GM18909 (cell line): ENCODE data around the gene ABHD17C.
"Not testable (repeated sequence)": the region's sequence is repeated elsewhere in the genome, so short reads cannot be mapped to it uniquely, and the experiment has no call there.

Experiments
- ATAC-seq: cut with Tn5 transposase; IDR thresholded peaks from one replicate; pipeline ENCODE4 v1.9.1; 2021; ENCODE audit warnings: mild to moderate bottlenecking; ENCODE audit not compliant: unreplicated experiment, poor library complexity

Gene ABHD17C

DNA sequence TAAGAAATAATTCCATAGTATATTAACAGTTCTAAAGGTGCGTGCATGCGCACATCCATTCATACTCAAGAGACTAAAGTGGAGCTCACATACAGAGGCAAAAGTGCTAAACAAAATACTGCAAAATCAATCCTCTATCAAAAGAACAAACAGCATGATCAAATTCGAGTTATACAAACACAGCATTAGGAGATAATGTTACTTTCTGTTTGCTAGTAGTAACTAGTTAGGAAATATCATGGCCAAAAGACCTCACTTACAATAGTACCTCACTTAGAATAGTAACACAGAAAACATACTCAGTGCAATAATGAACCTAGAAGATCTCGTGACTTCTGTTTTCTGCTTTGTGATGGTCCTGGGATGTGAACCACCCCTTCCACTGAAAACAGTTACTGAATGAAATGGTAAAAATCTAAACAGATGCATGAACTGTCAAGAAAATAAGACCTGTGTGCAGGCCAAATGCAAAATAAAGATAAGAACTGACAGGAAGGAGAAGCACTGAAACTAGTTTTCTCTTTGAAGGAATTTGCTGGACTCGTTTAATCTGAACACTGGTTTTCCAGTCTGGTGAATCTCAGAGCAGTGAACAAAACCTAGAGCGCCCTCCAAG, 63.1 kb downstream of the ABHD17C start:
- no peak for ATAC-seq

- ATAC-seq, result no peak
Observed at GRCh38 chr15:80760960-80761359, 65.8 kb downstream of the ABHD17C start.

- ATAC-seq, result no peak
Observed at GRCh38 chr15:80761754-80762153, 66.6 kb downstream of the ABHD17C start.

- not testable (repeated sequence) for ATAC-seq
Observed at GRCh38 chr15:80763235-80763634, 68.1 kb downstream of the ABHD17C start.

- no peak for ATAC-seq
Observed at GRCh38 chr15:80764535-80764934, 69.4 kb downstream of the ABHD17C start.

GRCh38 chr15:80766275-80766674, 71.2 kb downstream of the ABHD17C start:
- no peak for ATAC-seq

DNA sequence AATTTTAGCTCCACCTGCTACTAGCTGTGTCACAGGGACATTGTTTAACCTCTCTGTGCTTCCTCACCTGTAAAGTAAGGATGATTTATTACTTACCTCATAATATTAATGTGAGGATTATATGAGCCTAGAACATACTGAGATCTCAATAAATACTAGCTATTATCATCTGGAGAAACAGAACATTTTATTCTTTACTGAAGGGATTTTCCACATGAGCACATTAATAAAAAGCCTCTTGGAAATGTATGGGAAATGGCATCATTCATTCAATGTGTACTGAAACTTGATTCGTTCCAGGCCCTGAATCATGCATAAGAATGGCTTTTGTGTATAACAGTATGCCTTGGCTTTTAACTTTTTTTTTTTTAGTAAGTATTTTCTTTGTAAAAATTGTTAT, 73.0 kb downstream of the ABHD17C start:
- ATAC-seq, result no peak

- ATAC-seq, result no peak
Observed at GRCh38 chr15:80769153-80769828, 74.2 kb downstream of the ABHD17C start.

- ATAC-seq, result no peak
Observed at GRCh38 chr15:80769829-80770705, 75.0 kb downstream of the ABHD17C start.

- no peak for ATAC-seq
Observed at GRCh38 chr15:80773122-80773551, 78.0 kb downstream of the ABHD17C start.

DNA sequence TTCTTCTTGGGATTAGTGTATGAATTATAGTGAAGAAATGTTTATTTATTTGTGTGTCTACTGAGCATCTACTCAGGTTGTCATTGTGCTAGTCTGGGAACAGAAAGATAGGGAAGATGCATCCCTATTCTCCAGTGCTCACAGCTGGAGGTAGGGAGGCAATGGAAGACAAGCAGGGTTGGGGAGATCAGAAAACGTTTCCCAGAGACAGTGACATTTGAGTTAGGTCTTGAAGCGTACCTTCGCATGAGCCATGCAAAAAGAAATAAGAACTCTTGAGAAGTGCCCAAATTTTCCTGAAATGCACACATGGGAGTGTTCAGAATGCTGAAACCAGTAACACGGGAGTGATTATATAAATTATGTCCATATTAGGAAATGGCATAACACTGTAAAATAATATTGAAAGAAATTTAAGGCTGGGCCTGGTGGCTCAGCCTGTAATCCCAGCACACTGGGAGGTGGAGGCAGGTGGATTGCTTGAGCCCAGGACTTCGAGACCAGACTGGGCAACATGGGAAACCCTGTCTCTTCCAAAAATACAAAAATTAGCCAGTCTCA, 78.8 kb downstream of the ABHD17C start:
- ATAC-seq, result no peak

- ATAC-seq, result no peak
Observed at GRCh38 chr15:80774486-80774885, 79.4 kb downstream of the ABHD17C start.

GRCh38 chr15:80775338-80775737, 80.2 kb downstream of the ABHD17C start:
- ATAC-seq, result no peak

DNA sequence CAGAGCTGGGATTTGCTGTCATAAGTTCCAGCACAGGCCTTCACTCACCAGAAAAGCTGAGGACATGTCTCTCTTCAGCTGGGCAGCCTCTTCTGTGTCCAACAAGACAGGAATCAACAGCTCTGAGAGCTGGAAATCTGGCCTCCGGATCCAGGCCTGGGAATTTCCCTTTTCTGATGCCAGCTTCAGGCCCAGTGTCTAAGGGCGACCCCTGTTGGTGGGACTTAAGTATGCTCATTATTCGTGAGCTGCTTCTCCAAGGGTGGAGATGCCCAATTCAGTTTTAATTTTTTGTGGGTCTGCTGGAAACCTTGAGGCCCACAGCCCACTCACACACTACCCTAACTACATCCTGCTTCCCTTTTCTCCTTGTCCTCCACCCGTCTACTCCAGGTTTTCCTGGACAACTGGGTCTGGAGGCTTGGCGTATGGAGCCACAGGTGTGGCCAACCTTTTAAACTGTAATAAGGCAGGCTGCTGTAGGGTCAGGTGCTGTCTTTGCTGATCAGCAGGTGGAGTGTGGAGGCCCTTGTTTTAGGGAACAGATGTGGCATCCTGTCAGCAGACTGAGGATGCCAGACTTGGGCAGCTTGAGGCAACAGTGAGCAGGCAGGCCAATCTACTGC, 81.4 kb downstream of the ABHD17C start:
- ATAC-seq, result no peak

- ATAC-seq, result no peak
Observed at GRCh38 chr15:80777137-80777536, 82.0 kb downstream of the ABHD17C start.

DNA sequence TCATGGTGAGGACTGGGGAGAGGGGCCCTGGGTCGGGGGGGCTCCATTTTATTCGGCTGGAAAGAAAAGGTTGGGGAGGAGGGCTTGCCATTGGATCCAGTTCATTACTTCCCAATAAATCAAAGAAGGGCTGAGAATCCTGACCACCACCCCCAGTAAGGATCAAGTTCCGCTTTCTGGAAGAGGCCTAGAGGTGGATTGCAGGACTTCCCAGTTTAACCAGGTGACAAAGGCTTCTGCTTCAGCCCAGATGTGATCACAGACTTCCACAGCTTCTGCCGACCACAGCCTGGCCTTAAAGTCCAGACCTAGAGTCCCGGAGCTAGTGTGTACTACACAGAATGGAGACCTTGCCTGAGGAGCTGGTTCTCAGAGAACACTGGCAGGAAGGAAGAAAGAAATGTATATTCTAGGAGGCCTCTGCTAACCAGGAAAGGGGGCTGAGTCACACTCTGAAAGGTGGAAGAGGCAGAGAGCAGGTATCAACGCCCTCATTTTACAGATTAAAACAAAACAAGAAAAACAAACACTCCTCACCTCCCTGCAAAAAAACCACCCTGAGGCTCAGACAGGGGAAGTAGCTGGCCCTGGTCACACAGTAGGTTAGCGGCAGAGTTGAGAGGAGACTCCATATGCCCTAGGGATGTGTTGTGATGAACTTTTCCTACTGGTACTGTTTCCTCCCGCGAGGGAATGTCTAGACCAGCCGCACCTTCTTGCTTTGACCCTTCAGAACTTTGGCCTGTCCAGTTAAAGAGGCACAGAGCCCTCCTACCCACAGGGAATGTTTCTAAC, 82.9 kb downstream of the ABHD17C start:
- no peak for ATAC-seq

GRCh38 chr15:80778621-80778963, 83.5 kb downstream of the ABHD17C start:
- ATAC-seq, result no peak

DNA sequence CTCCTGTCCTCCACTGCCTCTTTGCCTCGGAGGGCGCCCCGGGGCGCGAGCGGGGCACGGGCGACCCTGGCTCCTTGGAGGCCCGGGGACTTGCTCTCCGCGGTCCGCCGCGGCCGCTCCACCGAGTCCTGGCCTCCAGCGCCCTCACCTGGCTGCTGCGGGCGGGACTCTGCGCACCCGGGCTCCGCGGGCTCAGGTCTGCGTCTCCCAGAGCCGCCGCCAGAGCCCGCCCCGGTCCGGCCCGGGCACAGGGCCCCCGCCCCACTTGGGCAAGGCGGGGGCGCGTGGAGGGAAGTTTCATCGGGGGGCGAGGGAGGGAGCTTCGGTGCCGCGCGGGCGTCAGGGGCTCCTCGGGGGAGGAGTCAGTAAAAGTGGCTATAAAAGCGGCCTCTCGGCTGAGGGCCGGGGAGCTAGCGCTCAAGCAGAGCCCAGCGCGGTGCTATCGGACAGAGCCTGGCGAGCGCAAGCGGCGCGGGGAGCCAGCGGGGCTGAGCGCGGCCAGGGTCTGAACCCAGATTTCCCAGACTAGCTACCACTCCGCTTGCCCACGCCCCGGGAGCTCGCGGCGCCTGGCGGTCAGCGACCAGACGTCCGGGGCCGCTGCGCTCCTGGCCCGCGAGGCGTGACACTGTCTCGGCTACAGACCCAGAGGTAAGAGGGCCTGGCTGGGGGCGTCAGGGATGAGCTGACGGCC, 84.0 kb downstream of the ABHD17C start, which contains the start of gene CEMIP:
CEMIP (plus strand) TSS at position 407 of the 694 bp plus-strand sequence. CDS start 94,510 bp downstream, outside the sequence.
- no peak for ATAC-seq
